ENCODE data around the gene PTPRD.

The PTPRD gene

DNA sequence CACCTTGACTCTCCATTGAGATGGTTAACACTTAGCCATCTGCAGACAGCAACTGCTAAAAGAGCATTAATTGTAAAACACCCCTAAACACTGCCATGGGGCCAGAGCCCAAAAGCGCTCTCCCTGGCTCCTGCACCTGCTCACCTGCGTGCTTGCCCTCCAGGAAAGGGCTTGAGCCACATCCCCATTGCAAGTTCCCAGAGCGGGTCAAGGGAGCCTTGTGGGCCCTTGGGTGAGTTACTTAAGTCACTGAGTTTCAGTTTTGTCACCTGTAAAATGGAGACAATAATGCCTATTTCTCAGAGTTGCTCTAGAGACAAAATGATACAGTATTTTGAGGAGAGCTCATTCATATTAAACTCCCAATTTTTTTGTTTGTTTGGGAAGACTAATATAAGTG lies 967.8 kb downstream of the PTPRD start:
- no peak for DNase-seq (ENCODE audit: low read depth in 1 of 2, low spot score in 1 of 2)

DNA sequence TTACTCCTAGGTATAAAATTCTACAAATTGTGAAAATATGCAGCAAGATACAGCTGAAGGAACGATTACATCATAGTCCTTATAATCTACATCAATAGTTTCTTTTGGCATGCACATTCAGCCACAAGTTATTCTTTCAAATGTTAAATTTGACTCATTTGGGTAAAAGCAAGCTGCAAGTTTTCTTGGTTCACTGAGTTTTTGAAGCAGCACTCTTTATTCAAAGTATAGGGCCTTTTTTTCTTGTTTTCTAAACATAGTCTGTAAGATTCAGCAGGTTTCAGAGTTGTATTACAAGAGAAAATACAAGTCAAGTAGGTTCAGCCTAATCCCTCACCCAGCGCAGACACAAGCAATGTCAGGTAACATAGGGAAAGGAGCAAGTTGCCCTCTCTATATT lies 981.5 kb downstream of the PTPRD start:
- no peak for DNase-seq (ENCODE audit: low read depth in 1 of 2, low spot score in 1 of 2)

DNA sequence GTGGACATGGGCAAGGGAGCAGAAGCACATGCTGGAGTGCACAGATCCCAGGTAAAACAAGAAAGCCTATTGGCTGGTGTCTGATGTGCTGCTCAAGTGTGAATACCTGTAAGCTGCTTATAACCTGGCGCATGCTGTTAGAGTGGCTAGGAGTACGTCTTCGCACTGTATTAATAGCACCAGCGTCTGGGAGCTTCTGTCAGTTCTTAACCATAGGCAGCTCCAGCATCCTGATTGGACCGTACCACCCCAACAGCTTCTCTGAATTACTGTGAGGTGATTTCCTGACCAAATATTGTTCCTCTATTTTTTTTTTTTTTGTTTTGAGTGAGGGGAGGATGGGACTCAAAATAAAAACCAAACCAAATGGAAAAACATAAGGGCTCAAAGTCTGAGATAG lies 987.6 kb downstream of the PTPRD start:
- DNase-seq (ENCODE audit: low read depth in 1 of 2, low spot score in 1 of 2) = no peak

GRCh38 chr9:9623506-9623905 lies 989.3 kb downstream of the PTPRD start:
- DNase-seq (ENCODE audit: low read depth in 1 of 2, low spot score in 1 of 2) = no peak

DNA sequence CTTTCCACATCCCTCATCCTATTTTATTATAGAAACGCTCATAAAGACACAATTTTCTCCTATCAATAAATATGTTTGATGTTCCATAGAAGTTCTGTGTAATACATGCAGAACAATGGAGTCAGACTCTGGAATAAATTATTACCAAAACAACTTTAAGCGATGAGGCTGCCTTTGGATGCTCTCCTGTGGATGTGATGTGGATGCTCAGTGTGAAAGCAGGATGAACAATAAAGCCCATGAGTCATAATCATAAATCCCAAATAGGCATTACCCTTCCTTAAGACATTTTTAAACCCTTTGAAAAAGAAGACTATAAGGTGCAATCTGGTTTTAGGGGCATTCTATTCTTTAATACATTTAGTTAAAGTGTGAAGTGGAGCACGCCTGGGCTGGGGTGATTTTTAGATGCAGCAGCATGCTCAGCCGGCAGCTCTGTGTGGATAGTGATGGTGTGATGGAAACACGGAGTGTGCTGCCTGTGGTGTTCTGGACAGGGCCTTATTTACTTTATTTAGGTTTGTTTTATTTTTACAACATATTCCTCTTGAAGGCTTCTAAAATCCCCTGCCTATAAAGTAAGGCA lies 991.4 kb downstream of the PTPRD start:
- DNase-seq (ENCODE audit: low read depth in 1 of 2, low spot score in 1 of 2) = no peak

DNA sequence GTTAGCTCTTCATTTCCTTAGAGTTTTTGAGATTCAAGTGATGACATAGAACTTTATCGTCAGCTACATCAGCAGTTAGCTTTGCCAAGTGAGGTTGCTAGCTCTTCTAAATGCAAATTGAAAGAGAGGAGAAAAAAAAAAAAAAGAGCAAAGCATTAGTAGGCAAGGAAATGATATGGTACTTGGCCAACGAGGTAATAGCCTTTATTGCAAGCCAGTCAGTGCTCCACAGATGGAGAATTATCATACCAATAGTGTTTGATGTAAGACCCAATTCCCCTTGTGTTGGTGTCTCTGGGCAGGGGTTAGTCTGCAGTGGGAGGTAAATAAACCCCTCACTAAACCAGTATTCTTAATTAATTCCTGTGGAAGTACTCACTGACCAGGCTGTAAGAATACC lies 992.1 kb downstream of the PTPRD start:
- DNase-seq (ENCODE audit: low read depth in 1 of 2, low spot score in 1 of 2) = no peak

DNA sequence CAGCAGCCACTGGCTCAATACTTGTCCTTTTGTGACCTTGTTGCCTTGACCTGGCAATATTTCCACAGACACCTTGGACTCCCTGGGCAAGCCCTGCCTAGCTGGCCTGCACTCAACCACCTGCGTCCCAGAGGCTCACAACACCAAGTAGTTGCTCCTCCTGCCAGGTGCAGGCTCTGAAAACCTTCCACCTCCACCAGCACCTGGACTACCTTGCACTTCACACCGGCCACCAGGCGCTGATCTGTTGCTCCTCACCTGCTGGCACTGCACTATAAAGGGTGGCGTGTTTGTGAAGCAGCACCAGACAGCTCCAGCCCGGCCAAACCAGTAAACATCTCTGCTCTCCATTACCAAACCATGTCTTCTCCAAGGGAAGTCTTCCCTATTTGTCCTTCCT lies 997.7 kb downstream of the PTPRD start:
- no peak for DNase-seq (ENCODE audit: low read depth in 1 of 2, low spot score in 1 of 2)

DNA sequence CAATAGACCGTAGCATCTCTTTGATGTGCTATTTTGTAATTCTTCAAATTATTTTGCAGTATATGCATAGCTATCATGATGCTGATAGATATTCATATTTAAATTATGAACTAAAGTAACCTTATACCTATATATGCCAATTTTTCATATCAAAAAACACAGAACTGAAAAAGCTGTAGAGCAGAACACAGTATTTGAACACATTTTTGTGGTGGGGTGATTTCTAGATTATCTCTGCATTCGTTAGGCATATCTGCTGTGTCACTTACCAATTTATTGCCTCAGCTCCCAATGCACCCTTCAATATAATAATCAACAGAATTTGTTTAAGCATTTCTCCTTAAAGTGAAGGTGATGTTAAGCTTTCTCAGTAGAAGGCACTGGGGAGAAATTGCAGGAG lies 998.2 kb downstream of the PTPRD start:
- DNase-seq (ENCODE audit: low read depth in 1 of 2, low spot score in 1 of 2) = no peak

GRCh38 chr9:9612755-9613154 lies 1000.0 kb downstream of the PTPRD start:
- no peak for DNase-seq (ENCODE audit: low read depth in 1 of 2, low spot score in 1 of 2)

DNA sequence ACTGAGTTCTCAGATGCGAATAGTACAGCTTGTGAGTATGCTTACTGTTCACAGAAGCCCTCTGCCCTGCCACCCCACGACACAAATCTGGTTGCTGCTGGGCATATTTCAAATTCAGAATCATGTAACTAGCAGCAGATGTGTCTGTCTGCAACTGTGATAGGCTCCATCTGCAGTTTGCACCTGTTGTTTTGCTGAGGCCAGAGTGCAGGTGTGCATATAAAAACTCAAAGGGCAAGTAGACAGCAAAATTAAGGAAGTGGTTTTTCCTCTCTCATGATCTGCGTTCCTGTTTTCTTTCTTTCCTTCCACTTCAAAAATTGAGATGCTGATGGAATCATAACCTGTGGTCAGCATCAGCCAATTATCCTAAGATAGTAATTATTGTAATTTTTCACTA lies 1000.5 kb downstream of the PTPRD start:
- no peak for DNase-seq (ENCODE audit: low read depth in 1 of 2, low spot score in 1 of 2)

GRCh38 chr9:9605681-9606080 lies 1007.1 kb downstream of the PTPRD start:
- DNase-seq (ENCODE audit: low read depth in 1 of 2, low spot score in 1 of 2) = no peak

GRCh38 chr9:9603345-9603744 lies 1009.5 kb downstream of the PTPRD start:
- no peak for DNase-seq (ENCODE audit: low read depth in 1 of 2, low spot score in 1 of 2)

DNA sequence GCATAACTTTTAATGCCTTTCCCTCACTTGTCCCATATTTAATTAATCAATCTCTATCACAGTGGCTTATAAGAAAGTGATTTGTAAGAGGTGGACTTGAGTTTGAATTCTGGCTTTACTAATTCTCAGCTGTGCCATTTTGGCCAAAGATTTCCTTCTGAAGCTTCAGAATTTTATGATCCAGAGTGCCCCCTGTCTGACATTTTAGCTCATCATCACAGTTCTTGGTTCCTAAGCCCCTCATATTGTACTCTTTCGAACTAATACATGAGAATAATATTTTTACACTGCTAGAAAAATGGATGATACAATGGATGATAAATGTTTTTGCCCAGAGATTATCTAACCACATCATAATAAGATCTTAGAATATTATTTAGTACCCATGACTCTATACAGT lies 1014.1 kb downstream of the PTPRD start:
- no peak for DNase-seq (ENCODE audit: low read depth in 1 of 2, low spot score in 1 of 2)

DNA sequence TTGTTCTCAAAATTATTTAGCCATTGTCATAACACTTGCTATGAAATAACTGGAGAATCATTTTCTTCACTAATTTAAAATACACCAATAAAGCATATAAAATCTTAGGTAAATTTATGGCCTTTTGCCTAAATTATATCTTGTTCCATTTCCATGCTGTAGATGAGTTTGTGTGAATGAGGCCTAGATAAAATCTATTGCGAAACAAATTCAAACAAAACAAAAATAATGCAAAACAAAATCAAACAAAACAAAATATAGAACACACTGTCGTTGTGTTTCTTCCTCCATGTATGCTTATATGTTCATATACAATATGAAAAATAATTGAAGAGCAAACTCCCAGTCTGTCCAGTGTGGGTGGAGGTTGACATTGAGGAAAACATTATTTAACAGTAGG lies 1020.7 kb downstream of the PTPRD start:
- DNase-seq (ENCODE audit: low read depth in 1 of 2, low spot score in 1 of 2) = no peak

- no peak for DNase-seq (ENCODE audit: low read depth in 1 of 2, low spot score in 1 of 2)
These were observed 1026.9 kb downstream of the PTPRD start for GRCh38 chr9:9585920-9586319.

DNA sequence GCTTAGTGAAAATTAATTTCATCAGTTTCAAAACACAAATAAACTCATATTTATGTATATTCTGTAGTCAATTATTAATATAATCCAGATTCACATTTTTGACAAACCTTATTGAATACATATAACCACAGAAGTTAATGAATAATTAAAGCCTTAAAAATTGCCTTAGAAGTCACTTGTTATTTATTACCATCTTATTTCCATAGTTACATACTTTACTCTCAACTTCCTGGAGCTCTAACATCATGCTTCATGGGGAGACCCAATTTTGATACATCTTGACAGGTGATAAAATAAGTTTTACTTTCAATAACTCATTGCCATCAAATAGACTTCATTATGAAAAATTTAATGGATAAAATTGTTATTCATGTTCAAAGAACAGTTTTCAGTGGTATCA lies 1038.7 kb downstream of the PTPRD start:
- DNase-seq (ENCODE audit: low read depth in 1 of 2, low spot score in 1 of 2) = no peak

GRCh38 chr9:9565700-9566099 lies 1047.1 kb downstream of the PTPRD start:
- no peak for DNase-seq (ENCODE audit: low read depth in 1 of 2, low spot score in 1 of 2)

GRCh38 chr9:9563817-9564216 lies 1049.0 kb downstream of the PTPRD start:
- DNase-seq (ENCODE audit: low read depth in 1 of 2, low spot score in 1 of 2) = no peak

DNA sequence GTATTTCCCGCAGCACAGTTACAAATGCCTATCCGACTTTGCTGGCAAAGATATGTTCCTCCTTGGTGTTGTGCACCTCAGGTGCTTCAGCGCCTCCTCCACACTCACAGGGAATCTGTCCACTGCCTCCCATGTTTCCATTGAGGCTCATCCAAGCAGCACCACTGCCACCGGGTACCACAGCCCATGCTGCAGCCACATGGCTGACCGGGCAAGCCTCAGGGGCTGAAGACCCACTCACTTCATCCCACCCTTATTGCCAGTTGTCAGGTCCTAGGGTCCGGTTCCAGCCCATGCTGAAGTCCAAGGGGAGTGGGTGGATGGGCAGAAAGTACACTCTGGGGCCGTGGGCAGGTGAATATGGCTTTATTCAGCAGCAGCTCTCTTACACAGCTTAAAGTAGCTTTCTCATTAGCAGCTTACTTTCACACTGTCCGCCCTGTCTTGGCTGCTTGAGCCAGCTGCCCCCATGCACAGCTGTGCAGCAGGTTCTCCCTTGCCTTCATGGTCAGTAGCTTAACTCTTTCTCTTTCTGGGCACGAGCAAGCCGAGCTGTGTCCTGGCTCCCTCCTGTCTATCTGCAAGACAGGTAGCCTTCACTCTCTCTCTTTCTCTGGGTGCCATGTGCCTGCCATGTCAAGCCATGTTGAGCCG lies 1052.3 kb downstream of the PTPRD start:
- no peak for DNase-seq (ENCODE audit: low read depth in 1 of 2, low spot score in 1 of 2)

DNA sequence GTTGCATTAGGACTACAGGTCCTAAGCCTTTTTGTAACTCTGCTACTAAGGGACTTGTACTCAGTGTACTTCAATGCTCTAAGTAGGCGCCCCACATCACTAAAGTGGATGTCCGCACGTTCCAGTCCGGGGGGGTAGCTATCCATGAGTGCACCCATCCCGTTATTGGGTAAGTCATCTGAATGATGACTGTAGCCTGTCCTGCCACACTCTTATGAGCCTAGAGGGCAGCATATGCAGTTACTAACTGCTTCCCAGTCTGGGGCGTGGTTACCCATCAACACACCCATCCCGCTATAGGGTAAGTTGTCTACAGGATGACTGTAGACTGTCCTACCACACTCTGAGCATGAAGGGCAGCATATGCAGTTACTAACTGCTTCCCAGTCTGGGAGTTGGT lies 1053.9 kb downstream of the PTPRD start:
- no peak for DNase-seq (ENCODE audit: low read depth in 1 of 2, low spot score in 1 of 2)

DNA sequence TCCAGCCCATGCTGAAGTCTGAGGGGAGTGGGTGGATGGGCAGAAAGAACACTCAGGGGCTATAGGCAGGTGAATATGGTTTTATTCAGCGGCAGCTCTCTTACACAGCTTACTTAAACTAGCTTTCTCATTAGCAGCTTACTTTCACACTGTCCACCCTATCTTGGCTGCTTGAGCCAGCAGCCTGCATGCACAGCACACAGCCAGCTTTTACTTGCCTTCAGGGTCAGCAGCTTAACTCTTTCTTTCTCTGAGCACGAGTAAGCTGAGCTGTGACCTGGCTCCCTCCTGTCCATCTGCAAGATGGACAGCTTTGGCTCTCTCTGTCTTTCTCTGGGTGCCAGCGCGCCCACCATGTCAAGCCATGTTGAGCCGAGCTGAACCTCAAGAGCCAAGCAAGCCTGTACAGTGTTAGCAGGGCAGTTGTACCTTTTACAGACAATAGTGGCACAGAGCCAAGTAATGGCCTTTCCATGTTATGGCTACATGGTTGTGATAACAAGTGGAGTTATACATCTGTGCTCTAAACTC lies 1054.9 kb downstream of the PTPRD start:
- DNase-seq (ENCODE audit: low read depth in 1 of 2, low spot score in 1 of 2) = no peak

DNA sequence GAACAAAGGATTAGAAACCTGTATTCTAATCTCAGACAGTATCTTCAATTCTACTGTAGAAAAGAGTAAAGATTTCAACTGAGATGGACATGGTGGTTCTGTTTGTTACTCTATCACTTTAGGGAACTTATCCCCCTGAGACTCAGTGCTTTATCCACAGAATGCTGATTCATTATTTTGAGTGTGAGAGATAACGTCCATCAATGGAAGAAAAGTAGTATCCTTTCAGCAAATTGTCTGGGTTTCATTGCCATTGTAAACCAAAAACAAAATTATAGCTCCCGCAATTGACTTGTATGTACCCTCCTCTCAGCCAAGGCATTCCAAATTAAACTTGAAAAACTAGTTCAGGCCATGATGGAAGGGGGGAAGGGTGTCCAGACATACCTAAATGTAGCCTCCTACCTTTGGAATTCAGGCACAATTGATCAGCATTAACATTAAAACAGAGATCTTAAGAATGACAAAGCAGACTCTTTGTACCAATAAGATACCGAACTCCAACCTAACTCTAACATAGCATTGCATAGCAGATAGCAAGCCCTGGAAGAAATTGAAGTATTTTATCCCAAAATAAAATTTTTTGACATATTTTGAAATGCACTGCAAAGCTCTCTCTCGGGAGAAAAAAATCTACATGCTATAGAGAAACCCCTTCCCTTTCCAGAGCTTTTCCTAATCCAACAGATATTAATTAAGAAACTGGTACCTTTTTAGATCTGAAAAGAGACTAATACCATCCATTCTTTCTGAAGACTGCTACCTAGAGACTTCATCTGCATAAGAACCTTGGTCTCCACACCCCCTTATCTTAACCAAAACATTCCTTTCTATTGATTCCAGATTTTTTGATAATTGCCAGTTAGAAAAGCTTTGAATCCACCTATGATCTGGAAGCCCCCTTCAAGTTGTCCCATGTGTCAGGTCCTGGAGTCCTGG lies 1055.7 kb downstream of the PTPRD start:
- no peak for DNase-seq (ENCODE audit: low read depth in 1 of 2, low spot score in 1 of 2)
